IPS DF 6.9 (cell line): ENCODE results near the gene TAS2R3.

Experiments used
- DNase-seq: peaks from one replicate; pipeline ENCODE4 v3.0.0-alpha.2; 2013; ENCODE audit warnings: low read depth, low spot score
- H3K27ac ChIP-seq: one replicate; pipeline ENCODE4 v1.5.1; 2013; ENCODE audit warnings: low read length, control low read depth
- H3K27me3 ChIP-seq: 2 replicates; pipeline ENCODE4 v1.6.1; 2013; ENCODE audit warnings: mild to moderate bottlenecking, low read length; ENCODE audit not compliant: control insufficient read depth, insufficient read depth
- H3K36me3 ChIP-seq: 2 replicates; pipeline ENCODE4 v1.6.1; 2013; ENCODE audit warnings: low read length; ENCODE audit not compliant: control insufficient read depth, insufficient read depth
- H3K4me1 ChIP-seq: 2 replicates; pipeline ENCODE4 v1.6.1; 2013; ENCODE audit warnings: low read length; ENCODE audit not compliant: control insufficient read depth, insufficient read depth
- H3K4me3 ChIP-seq: 2 replicates; pipeline ENCODE4 v1.5.1; 2013; ENCODE audit warnings: mild to moderate bottlenecking, low read length
- H3K9me3 ChIP-seq: 2 replicates; pipeline ENCODE4 v1.6.1; 2013; ENCODE audit warnings: low read length, inconsistent platforms; ENCODE audit not compliant: control insufficient read depth, insufficient read depth
- WGBS: extraction: QIAGEN DNeasy Blood & Tissue Kit; methylation state at CpG from one replicate; pipeline ENCODE4 v1.1.7; 2013; ENCODE audit warnings: mixed read lengths, missing lambda C conversion rate; ENCODE audit not compliant: insufficient read length, insufficient coverage; 5-methylcytosine and 5-hydroxymethylcytosine counted together

The TAS2R3 gene

GRCh38 chr7:141763797-141764196 is at the start of gene TAS2R3:
Gene TAS2R3 (plus strand): TSS chr7:141764097. CDS start chr7:141764159, 62 bp downstream.
- Histone ChIP-seq H3K4me1 (no peaks in the 10 kb centered on the region), H3K9me3 (no peaks in the 10 kb centered on the region), H3K27me3 (no peaks in the 10 kb centered on the region), H3K36me3 (peaks cover 6% of the 10 kb centered on the region; the same call in 1 of the 2 replicates), H3K27ac (no peak within 1 kb of the TSS), H3K4me3 (no peak within 1 kb of the TSS)
- no CpG with 5 or more reads among the region's 3 CpGs for WGBS
- DNase-seq = no peak

- no peak for DNase-seq
- no peak overlapping the region for H3K27ac ChIP-seq
Observed at GRCh38 chr7:141714571-141714970, 49.3 kb upstream of the TAS2R3 start.

GRCh38 chr7:141715018-141715417 is 48.9 kb upstream of the TAS2R3 start:
- Histone ChIP-seq H3K9me3 (no peaks in the 10 kb centered on the region), H3K4me3 (no peak overlapping the region), H3K36me3 (no peaks in the 10 kb centered on the region), H3K27ac (no peak overlapping the region), H3K27me3 (no peaks in the 10 kb centered on the region), H3K4me1 (peaks cover 1% of the 10 kb centered on the region; the same call in 1 of the 2 replicates)
- no CpG with 5 or more reads among the region's 4 CpGs for WGBS
- DNase-seq = no peak

More at GRCh38 chr7:141714571-141714970, 49.3 kb upstream of the TAS2R3 start:
- Histone ChIP-seq H3K36me3 (no peaks in the 10 kb centered on the region), H3K4me3 (no peak overlapping the region), H3K27me3 (no peaks in the 10 kb centered on the region), H3K9me3 (no peaks in the 10 kb centered on the region), H3K4me1 (peaks cover 1% of the 10 kb centered on the region; the same call in 1 of the 2 replicates)
- WGBS = no CpG with 5 or more reads among the region's 2 CpGs

GRCh38 chr7:141715794-141716689 is 47.9 kb upstream of the TAS2R3 start:
- Histone ChIP-seq H3K36me3 (no peaks in the 10 kb centered on the region), H3K27me3 (no peaks in the 10 kb centered on the region), H3K27ac (no peak overlapping the region), H3K9me3 (no peaks in the 10 kb centered on the region), H3K4me3 (no peak overlapping the region), H3K4me1 (peaks cover 1% of the 10 kb centered on the region; the same call in 1 of the 2 replicates)
- no CpG with 5 or more reads among the region's 6 CpGs for WGBS
- DNase-seq = no peak

GRCh38 chr7:141717450-141717849 is 46.4 kb upstream of the TAS2R3 start:
- Histone ChIP-seq H3K4me3 (no peak overlapping the region), H3K27me3 (no peaks in the 10 kb centered on the region), H3K36me3 (no peaks in the 10 kb centered on the region), H3K27ac (no peak overlapping the region), H3K9me3 (no peaks in the 10 kb centered on the region), H3K4me1 (peaks cover 1% of the 10 kb centered on the region; the same call in 1 of the 2 replicates)
- DNase-seq = no peak
- no CpG with 5 or more reads among the region's 1 CpG for WGBS

GRCh38 chr7:141722529-141722928 is 41.4 kb upstream of the TAS2R3 start:
- no peaks in the 10 kb centered on the region for H3K27me3 ChIP-seq

GRCh38 chr7:141729020-141729419 is 34.9 kb upstream of the TAS2R3 start:
- no CpG with 5 or more reads among the region's 1 CpG for WGBS

More at GRCh38 chr7:141722529-141722928, 41.4 kb upstream of the TAS2R3 start:
- no peak for DNase-seq
- no peak overlapping the region for H3K27ac ChIP-seq
- H3K4me1 ChIP-seq = no peaks in the 10 kb centered on the region
- no CpG with 5 or more reads among the region's 2 CpGs for WGBS
- H3K9me3 ChIP-seq = no peaks in the 10 kb centered on the region
- no peaks in the 10 kb centered on the region for H3K36me3 ChIP-seq
- H3K4me3 ChIP-seq = no peak overlapping the region

GRCh38 chr7:141731476-141732149 is 32.3 kb upstream of the TAS2R3 start:
- Histone ChIP-seq H3K9me3 (no peaks in the 10 kb centered on the region), H3K4me1 (no peaks in the 10 kb centered on the region), H3K36me3 (no peaks in the 10 kb centered on the region), H3K4me3 (no peak overlapping the region), H3K27me3 (no peaks in the 10 kb centered on the region), H3K27ac (no peak overlapping the region)
- no peak for DNase-seq
- WGBS = 100% methylated on average over 2 of the region's 24 CpGs

More at GRCh38 chr7:141729020-141729419, 34.9 kb upstream of the TAS2R3 start:
- Histone ChIP-seq H3K9me3 (no peaks in the 10 kb centered on the region), H3K27me3 (no peaks in the 10 kb centered on the region), H3K4me3 (no peak overlapping the region), H3K4me1 (no peaks in the 10 kb centered on the region), H3K36me3 (no peaks in the 10 kb centered on the region), H3K27ac (no peak overlapping the region)
- no peak for DNase-seq

GRCh38 chr7:141737118-141737835 is 26.6 kb upstream of the TAS2R3 start:
- H3K36me3 ChIP-seq = peaks cover 9% of the 10 kb centered on the region; the same call in 1 of the 2 replicates
- no peak for DNase-seq

More at GRCh38 chr7:141737118-141737835, 26.6 kb upstream of the TAS2R3 start:
- Histone ChIP-seq H3K9me3 (no peaks in the 10 kb centered on the region), H3K27me3 (no peaks in the 10 kb centered on the region), H3K4me1 (no peaks in the 10 kb centered on the region), H3K27ac (no peak overlapping the region), H3K4me3 (peak overlapping the region; percentile 36; the same call in 1 of the 2 replicates)
- no CpG with 5 or more reads among the region's 11 CpGs for WGBS
